ENCODE data around the gene GPT2. TPM values are rescaled to one million over a fixed set of nuclear protein-coding genes. Genes with fewer than 3 reads are reported as not detected.

Gene GPT2
- total RNA-seq, 2 donors from 2014 or later = 36.5 to 38.2 TPM

DNA sequence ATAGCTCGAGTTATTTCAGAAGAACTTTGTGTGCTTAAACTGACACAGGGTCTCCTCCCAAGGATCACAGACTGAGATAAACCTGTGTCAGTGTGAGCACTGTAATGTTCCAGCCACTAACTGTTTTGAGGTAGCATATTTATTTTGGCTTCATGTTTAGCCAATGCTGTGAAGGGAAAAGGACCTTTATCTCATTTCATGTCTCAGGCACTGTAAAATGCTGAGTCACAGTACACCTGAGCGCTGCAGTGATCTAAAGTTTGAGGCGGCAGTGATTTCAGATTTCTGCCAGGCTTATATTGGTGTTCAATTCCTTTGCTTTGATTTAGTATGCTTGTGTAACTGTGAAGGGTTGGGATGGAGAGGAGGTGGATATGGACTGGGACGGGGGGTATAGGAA is 92.4 kb downstream of the GPT2 start:
- H3K4me1 Mint-ChIP-seq (ENCODE audit: low read depth) = peaks cover 46% of the 10 kb centered on the region
- H3K4me3 Mint-ChIP-seq = peak overlapping the region; percentile 48 to 57
- ATAC-seq (replicated peaks in 1 of 2) = no peak
- H3K36me3 Mint-ChIP-seq (ENCODE audit: insufficient read depth in 2 of 2) = peaks cover 6% of the 10 kb centered on the region in 2 donors
- peak overlapping the region; percentile 88 for H3K27ac Mint-ChIP-seq
- H3K9me3 Mint-ChIP-seq = no peaks in the 10 kb centered on the region
- no peaks in the 10 kb centered on the region for H3K27me3 Mint-ChIP-seq (ENCODE audit: low read depth)
- no peak for DNase-seq

Other genes with a start within 250 kb of the GPT2 start
- 10 to 100 TPM; 68.0 to 77.4 TPM for gene VPS35, start 195.2 kb upstream of the GPT2 start, total RNA-seq
- 10 to 100 TPM; 48.0 to 57.2 TPM for gene ORC6, start 194.7 kb upstream of the GPT2 start, total RNA-seq
- 1 to 10 TPM in 1 of 2 donors, under 1 TPM in 1; 0.81 to 1.7 TPM for gene MYLK3, start 136.0 kb upstream of the GPT2 start, total RNA-seq
- gene C16orf87, start 53.2 kb upstream of the GPT2 start, total RNA-seq = 10 to 100 TPM; 18.1 to 21.4 TPM
- gene DNAJA2, start 89.3 kb downstream of the GPT2 start, total RNA-seq = 10 to 100 TPM; 65.2 to 65.4 TPM